HEK293 (cell line): Measurements from ENCODE around the gene PIK3C2G.
"Not testable (repeated sequence)": the region's sequence is repeated elsewhere in the genome, so short reads cannot be mapped to it uniquely, and the experiment has no call there.

ENCODE experiments used
- CTCF ChIA-PET: fragments of 350-600 bp; formaldehyde crosslinking; extraction: SDS; loops from one replicate; lab custom pipeline; 2021; ENCODE audit warnings: antibody characterized with exemption; lab: Yijun Ruan, JAX
- POLR2A ChIA-PET: fragments of 300-600 bp; formaldehyde crosslinking; extraction: SDS; loops from one replicate; lab custom pipeline; 2020; ENCODE audit warnings: antibody characterized with exemption, inconsistent platforms; lab: Yijun Ruan, JAX
- H3K27ac ChIP-seq: fragments of 200-500 bp; sonication (Bioruptor generic); 2 replicates; pipeline ENCODE4 v1.5.1; 2014; ENCODE audit warnings: low read depth, low read length, control low read depth, inconsistent platforms; ENCODE audit errors: extremely low read depth
- H3K36me3 ChIP-seq, 2 experiments: fragments of 200-500 bp in 1 of 2; sonication (Bioruptor generic) in 1 of 2; 1 replicate in 1 of 2; 2 replicates in 1 of 2; pipeline ENCODE4 v1.5.1; 2014 to 2017; ENCODE audit warnings: inconsistent platforms in 2 of 2, low read length in 2 of 2; ENCODE audit not compliant: control insufficient read depth in 2 of 2, insufficient read depth in 1 of 2
- H3K4me1 ChIP-seq: fragments of 200-500 bp; sonication (Bioruptor generic); 2 replicates; pipeline ENCODE4 v1.5.1; 2014; ENCODE audit warnings: mild to moderate bottlenecking, low read length, inconsistent platforms; ENCODE audit not compliant: control insufficient read depth, insufficient read depth
- H3K4me3 ChIP-seq: 2 replicates; pipeline ENCODE4 v1.5.1; 2011; ENCODE audit warnings: low read depth, mild to moderate bottlenecking, control low read depth, low read length, moderate library complexity
- H3K9me3 ChIP-seq: fragments of 200-500 bp; sonication (Bioruptor generic); 2 replicates; pipeline ENCODE4 v1.5.1; 2014; ENCODE audit warnings: low read depth, low read length, inconsistent platforms; ENCODE audit not compliant: control insufficient read depth, insufficient read depth
- IKZF3 ChIP-seq: fragments of 450-650 bp; IDR thresholded peaks from 2 replicates; pipeline ENCODE4 v1.5.0; 2018; ENCODE audit warnings: missing biosample characterization, mild to moderate bottlenecking, missing genetic modification characterization, moderate library complexity
- KLF8 ChIP-seq: fragments of 450-650 bp; formaldehyde crosslinking; IDR thresholded peaks from 2 replicates; pipeline ENCODE4 v1.5.1; 2016; ENCODE audit warnings: missing biosample characterization, missing genetic modification characterization
- MYNN ChIP-seq: fragments of 450-650 bp; formaldehyde crosslinking; IDR thresholded peaks from 2 replicates; pipeline ENCODE4 v1.5.1; 2016; ENCODE audit warnings: missing biosample characterization, missing genetic modification characterization, borderline replicate concordance
- OSR2 ChIP-seq: fragments of 450-650 bp; formaldehyde crosslinking; IDR thresholded peaks from 2 replicates; pipeline ENCODE4 v1.5.1; 2016; ENCODE audit warnings: missing biosample characterization, missing genetic modification characterization
- SALL2 ChIP-seq: fragments of 450-650 bp; formaldehyde crosslinking; IDR thresholded peaks from 2 replicates; pipeline ENCODE4 v1.5.0; 2017; ENCODE audit warnings: missing biosample characterization, mild to moderate bottlenecking, missing genetic modification characterization, borderline replicate concordance
- SP7 ChIP-seq: fragments of 450-650 bp; formaldehyde crosslinking; IDR thresholded peaks from 2 replicates; pipeline ENCODE4 v1.5.1; 2016; ENCODE audit warnings: missing biosample characterization, missing genetic modification characterization
- WT1 ChIP-seq: fragments of 450-650 bp; formaldehyde crosslinking; IDR thresholded peaks from 2 replicates; pipeline ENCODE4 v1.5.1; 2016; ENCODE audit warnings: missing biosample characterization, missing genetic modification characterization
- ZBTB1 ChIP-seq: fragments of 450-650 bp; formaldehyde crosslinking; IDR thresholded peaks from 2 replicates; pipeline ENCODE4 v1.5.1; 2016; ENCODE audit warnings: missing biosample characterization, missing genetic modification characterization
- ZBTB20 ChIP-seq: fragments of 450-650 bp; formaldehyde crosslinking; IDR thresholded peaks from 2 replicates; pipeline ENCODE4 v1.5.1; 2016; ENCODE audit warnings: missing biosample characterization, missing genetic modification characterization
- ZBTB7A ChIP-seq: fragments of 450-650 bp; formaldehyde crosslinking; IDR thresholded peaks from 2 replicates; pipeline ENCODE4 v1.5.1; 2016; ENCODE audit warnings: low read depth, missing biosample characterization, missing genetic modification characterization
- ZFP3 ChIP-seq: fragments of 450-650 bp; formaldehyde crosslinking; IDR thresholded peaks from 2 replicates; pipeline ENCODE4 v1.5.1; 2016; ENCODE audit warnings: low read depth, missing biosample characterization, missing genetic modification characterization
- ZNF10 ChIP-seq: fragments of 450-650 bp; formaldehyde crosslinking; IDR thresholded peaks from 2 replicates; pipeline ENCODE4 v1.5.1; 2017; ENCODE audit warnings: missing biosample characterization, missing genetic modification characterization
- ZNF114 ChIP-seq: fragments of 450-650 bp; formaldehyde crosslinking; IDR thresholded peaks from 2 replicates; pipeline ENCODE4 v1.5.0; 2017; ENCODE audit warnings: missing biosample characterization, missing genetic modification characterization
- ZNF140 ChIP-seq: fragments of 450-650 bp; formaldehyde crosslinking; IDR thresholded peaks from 2 replicates; pipeline ENCODE4 v1.5.1; 2016; ENCODE audit warnings: missing biosample characterization, missing genetic modification characterization
- ZNF2 ChIP-seq: fragments of 450-650 bp; formaldehyde crosslinking; IDR thresholded peaks from 2 replicates; pipeline ENCODE4 v1.5.1; 2016; ENCODE audit warnings: missing biosample characterization, missing genetic modification characterization
- ZNF223 ChIP-seq: fragments of 450-650 bp; formaldehyde crosslinking; IDR thresholded peaks from 2 replicates; pipeline ENCODE4 v1.5.1; 2016; ENCODE audit warnings: missing biosample characterization, missing genetic modification characterization
- ZNF311 ChIP-seq: fragments of 450-650 bp; formaldehyde crosslinking; IDR thresholded peaks from 2 replicates; pipeline ENCODE4 v1.5.1; 2017; ENCODE audit warnings: missing biosample characterization, missing genetic modification characterization, borderline replicate concordance
- ZNF366 ChIP-seq: fragments of 450-650 bp; formaldehyde crosslinking; conservative IDR thresholded peaks from 2 replicates; pipeline ENCODE4 v1.5.1; 2016; ENCODE audit warnings: missing biosample characterization, missing genetic modification characterization
- ZNF391 ChIP-seq: fragments of 450-650 bp; formaldehyde crosslinking; IDR thresholded peaks from 2 replicates; pipeline ENCODE4 v1.5.1; 2016; ENCODE audit warnings: low read depth, missing biosample characterization, missing genetic modification characterization, borderline replicate concordance
- ZNF394 ChIP-seq: fragments of 450-650 bp; formaldehyde crosslinking; IDR thresholded peaks from 2 replicates; pipeline ENCODE4 v1.5.1; 2016; ENCODE audit warnings: missing biosample characterization, missing genetic modification characterization, mild to moderate bottlenecking, moderate library complexity, borderline replicate concordance
- ZNF510 ChIP-seq: fragments of 450-650 bp; formaldehyde crosslinking; IDR thresholded peaks from 2 replicates; pipeline ENCODE4 v1.5.1; 2018; ENCODE audit warnings: mild to moderate bottlenecking, missing genetic modification characterization, missing biosample characterization; ENCODE audit not compliant: insufficient replicate concordance
- ZNF521 ChIP-seq: fragments of 450-650 bp; formaldehyde crosslinking; IDR thresholded peaks from 2 replicates; pipeline ENCODE4 v1.5.1; 2017; ENCODE audit warnings: missing biosample characterization, mild to moderate bottlenecking, missing genetic modification characterization
- ZNF558 ChIP-seq: fragments of 450-650 bp; formaldehyde crosslinking; IDR thresholded peaks from 2 replicates; pipeline ENCODE4 v1.5.1; 2016; ENCODE audit warnings: missing biosample characterization, missing genetic modification characterization
- ZNF585B ChIP-seq: fragments of 450-650 bp; formaldehyde crosslinking; IDR thresholded peaks from 2 replicates; pipeline ENCODE4 v1.5.1; 2016; ENCODE audit warnings: missing biosample characterization, missing genetic modification characterization
- ZNF624 ChIP-seq: fragments of 450-650 bp; formaldehyde crosslinking; IDR thresholded peaks from 2 replicates; pipeline ENCODE4 v1.5.1; 2017; ENCODE audit warnings: missing biosample characterization, missing genetic modification characterization
- ZNF654 ChIP-seq: fragments of 450-650 bp; formaldehyde crosslinking; IDR thresholded peaks from 2 replicates; pipeline ENCODE4 v1.5.1; 2016; ENCODE audit warnings: low read depth, missing biosample characterization, missing genetic modification characterization
- ZNF792 ChIP-seq: fragments of 450-650 bp; formaldehyde crosslinking; IDR thresholded peaks from 2 replicates; pipeline ENCODE4 v1.5.1; 2016; ENCODE audit warnings: missing biosample characterization, missing genetic modification characterization

PIK3C2G gene

DNA sequence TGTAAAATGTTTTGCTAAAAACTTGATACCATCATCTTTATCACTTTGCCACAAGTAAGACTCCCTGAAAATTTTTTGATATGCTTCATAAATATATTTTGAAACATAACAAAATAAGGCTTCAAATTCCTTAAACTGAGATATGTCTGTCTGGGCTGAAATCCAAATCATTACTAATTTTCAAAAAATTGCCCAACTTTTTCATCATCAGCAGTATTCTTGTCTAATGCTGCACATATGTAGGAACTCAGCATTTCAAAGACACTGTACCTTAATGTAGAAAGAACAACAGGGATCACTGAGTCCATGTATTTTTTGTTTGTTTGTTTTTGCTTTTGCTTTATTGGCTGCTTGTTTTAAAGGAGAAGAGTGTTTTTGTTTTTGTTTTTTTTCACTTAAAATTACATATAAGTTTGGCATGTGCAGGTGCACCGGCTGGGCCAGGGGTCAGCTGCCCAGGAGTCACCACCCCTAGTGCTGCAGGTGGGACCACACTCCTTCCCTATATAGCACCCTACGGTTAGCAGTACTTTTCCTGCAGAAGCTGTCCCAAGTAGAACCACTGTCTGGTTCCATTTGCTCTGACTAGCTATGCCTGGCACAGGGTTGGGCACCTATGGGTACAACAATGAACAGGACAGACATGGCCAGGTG is 231.2 kb downstream of the PIK3C2G start:
- ChIA-PET POLR2A (no interaction called here), CTCF (interaction anchor here (0.5 to 0.6 kb wide), 2 partner anchors 130 to 1709 kb away, joined by 3 read pairs; no protein-coding TSS in a partner anchor)
- no peak overlapping the region for H3K4me3 ChIP-seq
- no peak overlapping the region for H3K27ac ChIP-seq
- TF ChIP-seq ZNF366 (tag by site-specific recombination) (no peak), SP7 (no peak), ZNF391 (no peak), ZBTB1 (tag by site-specific recombination) (no peak), OSR2 (no peak), ZNF223 (no peak), SALL2 (no peak)
- H3K36me3 ChIP-seq: no peaks in the 10 kb centered on the region
- 0 out of 2 replicates have a peak, but pooled peaks cover 2% of the 10 kb centered on the region for H3K4me1 ChIP-seq
- H3K9me3 ChIP-seq: no peaks in the 10 kb centered on the region

DNA sequence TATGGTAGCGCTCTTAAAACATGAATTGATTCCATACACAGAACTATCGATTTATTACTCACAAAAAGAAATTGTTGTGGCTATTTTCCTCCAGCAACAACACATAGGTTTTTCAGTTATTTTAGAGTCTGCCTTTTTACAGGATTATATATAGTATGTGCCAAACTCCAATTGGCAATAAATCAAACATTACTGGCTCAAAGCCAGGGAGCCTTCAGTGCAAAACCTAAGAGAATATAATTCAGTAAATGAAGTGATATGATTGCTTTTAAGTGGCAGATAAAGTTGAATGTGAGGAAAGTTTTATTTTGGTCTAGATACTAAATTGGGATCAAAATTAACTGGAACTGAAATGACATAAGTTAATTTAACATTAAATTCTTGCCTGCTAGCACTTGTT is 234.8 kb downstream of the PIK3C2G start:
- H3K36me3 ChIP-seq: no peaks in the 10 kb centered on the region
- H3K27ac ChIP-seq: no peak overlapping the region
- 0 out of 2 replicates have a peak, but pooled peaks cover 2% of the 10 kb centered on the region for H3K4me1 ChIP-seq
- ChIA-PET POLR2A (no interaction called here), CTCF (no interaction called here)
- H3K4me3 ChIP-seq: no peak overlapping the region
- TF ChIP-seq ZNF394 (tag by site-specific recombination) (no peak), KLF8 (tag by site-specific recombination) (no peak), ZBTB20 (tag by site-specific recombination) (no peak), ZNF585B (no peak), ZNF510 (tag by site-specific recombination) (no peak), WT1 (tag by site-specific recombination) (no peak), ZNF10 (tag by site-specific recombination) (no peak)
- H3K9me3 ChIP-seq: no peaks in the 10 kb centered on the region

DNA sequence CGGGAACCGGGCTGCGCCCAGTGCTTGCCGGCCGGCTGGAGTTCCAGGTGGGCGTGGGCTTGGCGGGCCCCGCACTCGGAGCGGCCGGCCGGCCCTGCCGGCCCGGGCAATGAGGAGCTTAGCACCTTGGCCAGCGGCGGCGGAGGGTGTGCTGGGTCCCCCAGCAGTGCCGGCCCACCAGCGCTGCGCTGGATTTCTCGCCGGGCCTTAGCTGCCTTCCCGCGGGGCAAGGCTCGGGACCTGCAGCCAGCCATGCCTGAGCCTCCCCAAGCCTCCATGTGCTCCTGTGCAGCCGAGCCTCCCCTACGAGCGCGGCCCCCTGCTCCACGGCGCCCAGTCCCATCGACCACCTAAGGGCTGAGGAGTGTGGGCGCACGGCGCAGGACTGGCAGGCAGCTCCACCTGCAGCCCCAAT is 238.8 kb downstream of the PIK3C2G start:
- H3K36me3 ChIP-seq, H3K9me3 ChIP-seq, H3K4me3 ChIP-seq, H3K27ac ChIP-seq, H3K4me1 ChIP-seq, POLR2A ChIA-PET: not testable (repeated sequence)
- CTCF ChIA-PET: interaction anchor here (0.6 kb wide), 1 partner anchor 1062 kb away, joined by 5 read pairs; no protein-coding TSS in a partner anchor

DNA sequence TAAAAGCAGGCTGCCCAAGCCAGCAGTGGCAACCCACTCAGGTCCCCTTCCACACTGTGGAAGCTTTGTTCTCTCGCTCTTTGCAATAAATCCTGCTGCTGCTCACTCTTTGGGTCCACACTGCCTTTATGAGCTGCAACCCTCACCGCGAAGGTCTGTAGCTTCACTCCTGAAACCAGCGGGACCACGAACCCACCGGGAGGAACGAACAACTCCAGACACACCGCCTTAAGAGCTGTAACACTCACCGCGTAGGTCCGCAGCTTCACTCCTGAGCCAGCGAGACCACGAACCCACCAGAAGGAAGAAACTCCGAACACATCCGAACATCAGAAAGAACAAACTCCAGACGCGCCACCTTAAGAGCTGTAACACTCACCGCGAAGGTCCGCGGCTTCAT is 239.4 kb downstream of the PIK3C2G start:
- H3K9me3 ChIP-seq, H3K27ac ChIP-seq, H3K4me1 ChIP-seq, H3K36me3 ChIP-seq, H3K4me3 ChIP-seq, POLR2A ChIA-PET: not testable (repeated sequence)
- CTCF ChIA-PET: interaction anchor here (0.6 kb wide), 1 partner anchor 248 kb away, joined by 3 read pairs; no protein-coding TSS in a partner anchor

DNA sequence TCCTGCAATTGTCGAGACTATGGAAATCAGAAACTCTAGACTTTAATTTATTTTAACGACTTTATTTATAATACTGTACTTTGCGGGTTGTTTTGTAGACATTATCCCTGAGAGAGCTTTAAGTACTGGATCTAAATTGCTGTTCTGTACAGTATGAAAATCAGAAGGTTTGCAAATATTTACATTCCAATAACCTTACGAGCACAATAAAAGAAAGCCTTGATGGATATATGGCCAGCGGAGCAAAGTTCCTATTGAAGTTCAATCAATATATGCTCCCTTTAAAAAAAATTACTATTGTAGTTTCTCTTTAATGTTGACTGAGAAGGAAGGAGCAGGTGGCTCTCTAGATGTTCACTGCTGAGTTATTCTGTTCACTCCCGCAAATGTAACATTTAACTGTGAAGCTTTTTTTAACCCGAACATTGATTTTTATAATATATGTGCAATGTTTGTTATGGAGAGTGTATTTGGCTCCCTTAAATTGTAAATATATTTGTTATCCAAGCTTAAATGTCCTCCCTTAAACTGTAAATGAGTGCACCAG is 241.2 kb downstream of the PIK3C2G start:
- Histone ChIP-seq H3K9me3 (no peaks in the 10 kb centered on the region), H3K36me3 (no peaks in the 10 kb centered on the region), H3K4me1 (peaks cover 3% of the 10 kb centered on the region; the same call in 1 of the 2 replicates), H3K4me3 (no peak overlapping the region), H3K27ac (no peak overlapping the region)
- POLR2A ChIA-PET: no interaction called here
- CTCF ChIA-PET: interaction anchor here (1.1 kb wide), 1 partner anchor 72 kb away, joined by 3 read pairs; no protein-coding TSS in a partner anchor
- TF ChIP-seq ZNF2 (tag by site-specific recombination) (no peak), ZNF792 (no peak), ZNF654 (tag by site-specific recombination) (no peak), ZNF140 (no peak), ZNF311 (tag by site-specific recombination) (no peak), ZBTB7A (no peak), ZNF558 (no peak), IKZF3 (tag by site-specific recombination) (no peak), ZNF114 (tag by site-specific recombination) (no peak), MYNN (tag by site-specific recombination) (no peak), ZFP3 (tag by site-specific recombination) (no peak), ZBTB20 (tag by site-specific recombination) (no peak), ZNF521 (tag by site-specific recombination) (no peak), ZNF624 (tag by site-specific recombination) (no peak)
